HEK293T (cell line): ENCODE data around the gene GNA12.

ENCODE experiments used
- FOXA1 ChIP-seq: fragments of 450-650 bp; IDR thresholded peaks from 2 replicates; pipeline ENCODE4 v1.6.1; 2016; ENCODE audit warnings: mild to moderate bottlenecking
- FOXK2 ChIP-seq: fragments of 450-650 bp; IDR thresholded peaks from 2 replicates; pipeline ENCODE4 v1.6.1; 2016; ENCODE audit warnings: mild to moderate bottlenecking

DNA sequence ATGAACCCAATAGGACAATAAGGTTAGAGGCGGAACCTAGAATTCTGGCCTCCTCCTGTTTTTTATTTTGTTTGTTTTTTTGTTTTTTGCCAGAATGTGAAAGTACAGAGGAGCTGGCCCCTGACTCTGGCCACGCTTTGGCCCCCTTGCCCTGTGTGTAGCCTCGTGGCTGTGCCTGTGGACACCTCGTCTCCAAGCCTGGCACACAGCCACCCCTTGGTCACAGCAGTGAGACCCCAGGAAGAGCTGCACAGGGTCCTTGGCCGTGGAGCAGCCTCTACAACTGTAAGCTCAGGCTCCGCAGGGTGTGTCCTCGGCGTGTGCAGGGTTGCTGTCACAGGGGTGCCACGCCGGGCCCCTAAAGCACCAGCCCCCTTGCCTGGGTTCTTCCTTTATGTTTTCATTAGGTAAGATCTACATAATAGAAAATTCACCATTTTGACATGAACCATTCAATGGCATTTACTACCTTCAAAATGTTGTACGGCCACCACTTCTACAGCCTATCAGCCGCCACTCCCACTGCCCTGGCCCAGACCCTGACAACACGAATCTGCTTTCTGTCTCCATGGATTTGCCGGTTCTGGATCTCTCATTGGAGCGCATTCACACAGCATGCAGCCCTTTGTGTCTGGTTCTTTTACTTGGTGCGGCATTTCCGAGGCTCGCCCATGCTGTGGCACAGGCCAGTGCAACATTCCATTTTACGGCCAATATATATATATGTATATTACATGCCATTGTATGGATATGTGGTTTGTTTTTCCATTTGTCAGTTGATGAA lies 105.2 kb downstream of the GNA12 start:
- TF ChIP-seq FOXK2 (no peak), FOXA1 (no peak)
